Measurements from ENCODE around the gene NEDD9. TPM values are rescaled to one million over a fixed set of nuclear protein-coding genes. Genes with fewer than 3 reads are reported as not detected.

The NEDD9 gene
- polyA plus RNA-seq, 1 donor (not counting 4 experiments of a cell fraction or from before 2014, with no cell fraction given), result 3.3 TPM

DNA sequence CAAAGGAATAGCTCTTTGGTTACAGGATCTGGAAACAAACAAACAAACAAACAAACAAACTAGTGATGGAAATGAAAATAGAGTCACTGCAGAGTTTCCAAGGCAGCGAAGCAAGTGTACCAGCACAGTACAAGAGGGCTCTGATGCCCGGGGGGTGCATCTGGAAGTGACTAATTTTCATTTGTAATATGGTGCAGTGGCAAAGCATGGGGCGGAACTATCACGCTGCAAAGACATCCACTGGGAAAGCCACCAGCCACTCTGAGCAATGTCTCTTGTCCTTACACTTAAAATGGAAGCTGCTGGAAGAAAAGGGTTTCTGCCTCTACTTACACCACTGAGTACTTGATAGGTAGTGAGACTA lies 44.4 kb upstream of the NEDD9 start:
- dilution Hi-C loops (cut with MboI; ENCODE audit: extremely low pct_ligation_motif_present, low sequenced_read_pairs), result no loop called here

GRCh38 chr6:11276228-11276627 lies 43.8 kb upstream of the NEDD9 start:
- no peak overlapping the region for H3K4me2 ChIP-seq (ENCODE audit: control insufficient read depth, extremely low read depth, insufficient read depth, low read depth, low read length)
- H3K27me3 ChIP-seq (ENCODE audit: control insufficient read depth, extremely low read depth, insufficient read depth, low read length), result no peaks in the 10 kb centered on the region
- H3K9me1 ChIP-seq (ENCODE audit: control insufficient read depth, extremely low read depth, insufficient read depth, low read length), result no peaks in the 10 kb centered on the region
- H3K9me3 ChIP-seq (ENCODE audit: control insufficient read depth, low read depth, low read length), result no peaks in the 10 kb centered on the region
- H3K4me1 ChIP-seq (ENCODE audit: control insufficient read depth, extremely low read depth, insufficient read depth, low read length), result peaks cover 16% of the 10 kb centered on the region
- no peak overlapping the region for H2AFZ ChIP-seq (ENCODE audit: control insufficient read depth, low read length)
- no peak overlapping the region for H3K4me3 ChIP-seq (ENCODE audit: control insufficient read depth in 2 of 3, extremely low read depth in 1 of 3, insufficient read depth in 2 of 3, low read depth in 1 of 3, low read length in 3 of 3)
- TF ChIP-seq CTCF (optimal IDR thresholded peaks at IDR 0.05 in 1 of 3, IDR thresholded peaks at IDR 0.05 in 1 of 3, conservative IDR thresholded peaks at IDR 0.05 in 1 of 3; ENCODE audit: extremely low read depth in 1 of 3, insufficient read depth in 2 of 3, low read length in 3 of 3) (no peak), EZH2 (IDR thresholded peaks at IDR 0.05; ENCODE audit: low read length) (no peak)
- DNase-seq (ENCODE audit: low read depth, low spot score), result no peak
- H4K20me1 ChIP-seq (ENCODE audit: control insufficient read depth, extremely low read depth, insufficient read depth, low read length), result no peaks in the 10 kb centered on the region
- no peak overlapping the region for H3K9ac ChIP-seq (ENCODE audit: control insufficient read depth, extremely low read depth, insufficient read depth, low read length)
- no peak for FAIRE-seq
- H3K27ac ChIP-seq (ENCODE audit: control insufficient read depth, insufficient read depth, low read length), result no peak overlapping the region
- H3K36me3 ChIP-seq (ENCODE audit: control insufficient read depth in 2 of 2, extremely low read depth in 1 of 2, insufficient read depth in 2 of 2, low read length in 2 of 2), result no peaks in the 10 kb centered on the region
- dilution Hi-C loops (cut with MboI; ENCODE audit: extremely low pct_ligation_motif_present, low sequenced_read_pairs), result no loop called here
- no peaks in the 10 kb centered on the region for H3K79me2 ChIP-seq (ENCODE audit: control insufficient read depth, insufficient read depth, low read length)

More for the DNA sequence above, 44.4 kb upstream of the NEDD9 start:
- no peaks in the 10 kb centered on the region for H4K20me1 ChIP-seq (ENCODE audit: control insufficient read depth, extremely low read depth, insufficient read depth, low read length)
- H3K79me2 ChIP-seq (ENCODE audit: control insufficient read depth, insufficient read depth, low read length), result no peaks in the 10 kb centered on the region
- H3K27me3 ChIP-seq (ENCODE audit: control insufficient read depth, extremely low read depth, insufficient read depth, low read length), result no peaks in the 10 kb centered on the region
- H3K4me1 ChIP-seq (ENCODE audit: control insufficient read depth, extremely low read depth, insufficient read depth, low read length), result peaks cover 16% of the 10 kb centered on the region
- no peaks in the 10 kb centered on the region for H3K36me3 ChIP-seq (ENCODE audit: control insufficient read depth in 2 of 2, extremely low read depth in 1 of 2, insufficient read depth in 2 of 2, low read length in 2 of 2)
- no peaks in the 10 kb centered on the region for H3K9me1 ChIP-seq (ENCODE audit: control insufficient read depth, extremely low read depth, insufficient read depth, low read length)
- H3K4me2 ChIP-seq (ENCODE audit: control insufficient read depth, extremely low read depth, insufficient read depth, low read depth, low read length), result peak overlapping the region; percentile 54
- no peak overlapping the region for H3K27ac ChIP-seq (ENCODE audit: control insufficient read depth, insufficient read depth, low read length)
- no peak for TF ChIP-seq EZH2 (IDR thresholded peaks at IDR 0.05; ENCODE audit: low read length)
- TF ChIP-seq CTCF (optimal IDR thresholded peaks at IDR 0.05 in 1 of 3, IDR thresholded peaks at IDR 0.05 in 1 of 3, conservative IDR thresholded peaks at IDR 0.05 in 1 of 3; ENCODE audit: extremely low read depth in 1 of 3, insufficient read depth in 2 of 3, low read length in 3 of 3), result no peak
- H2AFZ ChIP-seq (ENCODE audit: control insufficient read depth, low read length), result peak overlapping the region; percentile 50
- H3K9ac ChIP-seq (ENCODE audit: control insufficient read depth, extremely low read depth, insufficient read depth, low read length), result no peak overlapping the region
- DNase-seq (ENCODE audit: low read depth, low spot score) (no peak), FAIRE-seq (no peak)
- H3K4me3 ChIP-seq (ENCODE audit: control insufficient read depth in 2 of 3, extremely low read depth in 1 of 3, insufficient read depth in 2 of 3, low read depth in 1 of 3, low read length in 3 of 3), result no peak overlapping the region
- H3K9me3 ChIP-seq (ENCODE audit: control insufficient read depth, low read depth, low read length), result no peaks in the 10 kb centered on the region
